ENCODE data around the gene COX6B1.
A peak's percentile ranks its signal among the peaks of the same experiment; 100 is the strongest.
"Not testable (repeated sequence)": the region's sequence is repeated elsewhere in the genome, so short reads cannot be mapped to it uniquely, and the experiment has no call there.

The COX6B1 gene

DNA sequence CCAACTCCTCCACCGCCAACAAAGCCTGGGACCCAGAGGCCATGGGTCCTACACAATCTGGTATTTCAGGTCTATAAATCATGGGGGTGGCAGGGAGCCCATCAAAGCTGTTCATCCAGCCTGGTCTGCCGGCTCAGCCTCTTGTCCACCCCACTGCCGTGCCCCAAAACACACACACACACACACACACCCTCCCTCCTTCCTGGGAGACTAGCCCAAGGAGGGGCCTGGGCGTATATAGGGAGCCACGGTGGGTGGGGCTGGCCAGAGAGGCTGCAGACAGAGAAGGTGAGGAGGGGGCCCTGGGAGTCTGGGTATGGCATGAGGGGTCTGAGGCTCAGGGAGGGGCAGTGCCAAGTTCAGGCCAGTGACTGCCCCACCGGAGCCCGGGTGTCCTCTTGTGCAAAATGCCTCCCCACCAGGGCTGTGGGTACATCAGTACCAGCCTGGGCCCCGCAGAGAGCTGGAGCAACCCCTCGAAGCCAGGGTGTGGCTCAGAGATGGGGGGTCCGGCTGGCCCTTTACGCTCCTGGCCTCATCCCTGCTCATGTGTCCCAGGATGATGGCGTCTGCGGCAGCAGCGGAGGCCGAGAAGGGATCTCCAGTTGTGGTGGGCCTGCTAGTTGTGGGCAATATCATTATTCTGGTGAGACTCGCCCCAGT, 18.3 kb downstream of the COX6B1 start, which contains the start of gene UPK1A:
TSS of gene UPK1A (plus strand) at position 267 of the 663 bp plus-strand sequence. CDS start at position 563, 296 bp downstream.
- DNase-seq = no peak

DNA sequence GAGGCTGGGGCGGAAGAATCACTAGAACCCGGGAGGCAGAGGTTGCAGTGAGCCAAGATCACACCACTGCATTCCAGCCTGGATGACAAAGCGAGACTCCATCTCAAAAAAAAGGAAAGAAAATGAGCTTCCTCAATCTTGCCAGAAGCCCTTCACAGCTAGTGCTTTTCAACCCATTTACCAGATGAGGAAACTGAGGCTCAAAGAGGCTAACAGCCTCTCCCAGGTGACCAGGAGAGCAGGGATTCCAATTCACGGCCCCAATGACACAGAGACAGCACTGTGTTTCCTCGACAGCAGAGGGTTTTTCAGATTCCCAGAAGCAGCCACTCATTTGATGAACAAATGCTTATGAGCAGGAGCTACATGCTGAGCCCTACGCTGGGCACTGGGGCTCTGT, 21.4 kb downstream of the COX6B1 start:
- no peak for DNase-seq

DNA sequence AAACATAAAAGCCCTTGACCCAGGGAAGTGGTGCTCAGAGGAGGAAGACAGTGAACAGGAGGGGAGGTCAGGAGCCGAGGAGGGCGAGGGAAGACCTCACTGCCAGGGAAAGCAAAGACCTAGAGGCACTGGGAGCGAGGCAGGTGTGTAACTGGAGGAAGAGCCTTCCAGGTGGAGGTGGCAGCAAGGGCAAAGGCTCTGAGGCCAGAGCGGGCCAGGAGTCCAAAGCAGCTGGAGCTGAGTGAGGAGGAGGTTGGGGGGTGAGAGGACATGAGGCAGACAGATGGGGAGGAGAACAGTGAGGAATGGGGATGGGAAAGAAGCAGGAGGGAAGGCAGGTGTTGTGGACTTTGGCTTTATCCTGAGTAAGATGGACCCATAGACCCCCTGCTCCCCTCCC, 21.9 kb downstream of the COX6B1 start:
- no peak for DNase-seq

DNA sequence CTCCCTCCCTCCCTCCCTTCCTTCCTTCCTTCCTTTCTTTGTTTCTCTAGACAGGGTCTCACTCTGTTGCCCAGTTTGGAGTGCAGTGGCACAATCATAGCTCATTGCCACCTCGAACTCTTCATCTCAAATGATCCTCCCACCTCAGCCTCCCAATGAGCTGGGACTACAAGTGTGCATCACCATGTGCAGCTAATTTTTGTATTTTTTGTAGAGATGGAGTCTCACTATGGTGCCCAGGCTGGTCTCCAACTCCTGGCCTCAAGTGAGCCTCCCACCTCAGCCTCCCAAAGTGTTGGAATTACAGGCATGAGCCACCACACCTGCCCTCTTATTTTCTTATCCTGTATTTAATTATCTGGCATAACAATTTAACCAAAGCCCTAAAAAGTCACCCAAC, 22.6 kb downstream of the COX6B1 start:
- DNase-seq = no peak

DNA sequence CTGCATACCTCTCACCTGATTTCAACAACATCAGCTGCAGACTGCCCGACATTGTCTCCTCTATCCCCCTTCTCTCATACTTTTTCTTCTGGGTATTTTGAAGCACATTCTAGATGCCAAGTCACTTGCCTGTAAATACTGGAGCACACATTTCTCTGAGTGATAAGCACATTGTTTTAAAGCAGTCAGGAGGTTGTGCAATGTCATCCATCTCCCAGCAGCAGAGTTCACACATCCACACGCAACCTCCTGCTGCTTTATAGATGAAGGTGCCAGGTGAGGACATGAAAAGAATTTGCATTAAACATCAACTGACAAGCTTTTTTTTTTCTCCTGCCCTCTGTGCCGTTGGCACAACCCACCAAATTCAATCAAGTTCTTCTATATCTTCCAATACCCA, 23.7 kb downstream of the COX6B1 start:
- no peak for DNase-seq

DNA sequence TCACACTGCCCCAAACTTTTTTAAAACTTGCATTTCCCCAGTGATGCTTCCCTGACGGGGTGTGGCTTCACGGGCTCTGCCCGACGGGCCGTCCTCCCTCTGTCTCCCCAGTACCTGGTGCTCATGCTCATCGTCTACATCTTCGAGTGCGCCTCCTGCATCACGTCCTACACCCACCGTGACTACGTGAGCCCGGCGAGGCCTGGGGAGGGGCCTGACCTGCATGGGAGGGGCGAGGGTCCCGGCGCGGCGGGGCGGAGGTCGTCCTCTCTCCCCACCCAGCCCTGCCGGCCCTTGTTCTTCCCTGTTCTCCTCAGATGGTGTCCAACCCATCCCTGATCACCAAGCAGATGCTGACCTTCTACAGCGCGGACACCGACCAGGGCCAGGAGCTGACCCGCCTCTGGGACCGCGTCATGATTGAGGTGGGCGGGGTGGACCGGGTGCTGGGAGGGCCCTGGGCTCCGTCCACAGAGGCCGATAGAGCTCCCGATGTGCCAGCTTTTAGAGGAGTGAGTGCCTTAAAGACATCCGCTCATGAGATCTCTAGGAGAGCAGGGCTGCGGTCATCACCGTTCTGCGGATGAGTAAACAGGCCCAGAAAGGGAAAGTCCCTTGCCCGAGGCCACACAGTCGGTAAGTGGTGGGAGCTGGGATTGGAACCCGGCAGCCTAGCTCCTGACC, 25.1 kb downstream of the COX6B1 start:
- peak; percentile 81 for DNase-seq

DNA sequence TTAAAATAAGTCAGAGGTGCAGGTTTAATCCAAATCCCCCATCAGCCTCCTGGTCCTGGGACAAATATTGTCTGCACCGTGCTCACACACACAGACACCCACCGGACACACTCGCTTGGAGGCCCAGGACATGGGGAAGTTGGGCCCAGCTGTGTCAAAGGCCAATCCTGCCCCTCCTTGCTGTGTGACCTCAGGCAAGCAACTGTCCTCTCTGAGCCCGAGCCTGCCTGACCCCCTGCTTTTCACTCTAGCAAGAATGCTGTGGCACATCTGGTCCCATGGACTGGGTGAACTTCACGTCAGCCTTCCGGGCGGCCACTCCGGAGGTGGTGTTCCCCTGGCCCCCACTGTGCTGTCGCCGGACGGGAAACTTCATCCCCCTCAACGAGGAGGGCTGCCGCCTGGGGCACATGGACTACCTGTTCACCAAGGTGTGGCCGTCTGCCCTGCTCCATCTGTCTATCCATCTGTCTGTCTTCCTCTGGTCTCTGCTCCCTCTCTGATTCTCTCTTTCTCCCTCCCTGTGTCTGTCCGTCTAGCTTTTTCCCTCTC, 27.5 kb downstream of the COX6B1 start:
- no peak for DNase-seq

DNA sequence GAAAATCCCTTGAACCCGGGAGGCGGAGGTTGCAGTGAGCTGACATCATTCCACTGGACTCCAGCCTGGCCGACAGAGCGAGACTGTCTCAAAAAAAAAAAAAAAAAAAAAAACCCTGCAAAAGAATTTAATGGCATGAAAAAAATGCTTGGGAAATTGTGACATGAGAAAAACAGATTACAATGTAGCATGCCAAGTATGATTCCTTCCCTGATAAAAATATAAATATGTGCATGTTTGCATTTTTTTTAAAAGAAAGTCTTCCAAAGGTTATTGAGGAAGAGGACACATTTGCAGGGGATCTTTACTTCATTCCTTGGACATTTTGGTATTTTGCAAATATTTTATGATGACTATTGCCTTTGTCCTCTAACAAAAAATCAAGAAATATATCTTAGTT, 41.7 kb downstream of the COX6B1 start:
- no peak for DNase-seq

DNA sequence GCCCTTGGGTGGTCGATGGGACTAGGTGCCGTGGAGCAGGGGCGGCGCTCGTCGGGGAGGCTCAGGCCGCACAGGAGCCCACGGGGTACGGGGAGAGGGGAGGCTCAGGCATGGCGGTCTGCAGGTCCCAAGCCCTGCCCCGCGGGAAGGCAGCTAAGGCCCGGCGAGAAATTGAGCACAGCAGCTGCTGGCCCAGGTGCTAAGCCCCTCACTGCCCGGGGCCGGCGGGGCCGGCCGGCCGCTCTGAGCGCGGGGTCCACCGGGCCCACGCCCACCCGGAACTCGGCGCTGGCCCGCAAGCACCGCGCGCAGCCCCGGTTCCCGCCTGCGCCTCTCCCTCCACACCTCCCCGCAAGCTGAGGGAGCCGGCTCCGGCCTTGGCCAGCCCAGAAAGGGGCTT, 43.0 kb downstream of the COX6B1 start:
- not testable (repeated sequence) for DNase-seq

DNA sequence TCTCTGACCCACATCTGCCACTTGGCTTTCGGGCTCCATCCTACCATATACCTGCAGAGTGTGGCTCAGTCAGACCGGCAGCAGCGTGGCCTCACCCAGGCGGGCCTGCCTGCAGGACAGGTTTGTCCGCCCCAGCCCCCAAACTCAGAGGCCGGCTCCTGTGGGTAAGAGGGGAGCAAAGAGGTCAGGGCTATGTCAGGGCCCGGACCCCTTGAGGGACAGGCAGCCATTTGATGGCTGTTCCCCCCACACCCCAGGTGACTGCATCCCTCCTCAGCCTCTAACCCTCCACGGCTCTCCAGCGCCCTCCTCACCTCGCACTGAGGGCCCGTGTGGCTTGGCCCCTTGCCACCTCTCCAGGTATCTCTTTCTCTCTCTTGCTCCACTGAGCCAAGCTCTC, 43.9 kb downstream of the COX6B1 start:
- DNase-seq = no peak

DNA sequence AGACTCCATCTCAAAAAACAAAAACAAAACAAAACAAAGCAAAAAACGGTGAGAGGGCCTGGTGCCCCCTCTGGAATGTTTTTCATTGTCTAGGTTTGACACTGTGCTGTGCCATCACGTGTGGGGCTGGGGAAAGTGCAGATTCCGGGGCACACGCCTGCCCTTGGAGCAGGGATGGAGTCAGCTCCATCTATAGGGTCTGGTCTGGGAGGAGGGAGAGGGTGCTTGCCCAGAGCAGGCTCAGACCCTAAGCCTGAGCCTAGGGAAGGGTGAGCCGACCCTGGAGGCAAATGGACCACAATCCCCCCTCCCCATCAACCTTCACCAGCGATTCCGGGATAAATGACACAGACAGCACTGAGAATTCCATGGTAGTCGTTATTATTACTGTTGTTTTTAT, 45.3 kb downstream of the COX6B1 start:
- DNase-seq = no peak

DNA sequence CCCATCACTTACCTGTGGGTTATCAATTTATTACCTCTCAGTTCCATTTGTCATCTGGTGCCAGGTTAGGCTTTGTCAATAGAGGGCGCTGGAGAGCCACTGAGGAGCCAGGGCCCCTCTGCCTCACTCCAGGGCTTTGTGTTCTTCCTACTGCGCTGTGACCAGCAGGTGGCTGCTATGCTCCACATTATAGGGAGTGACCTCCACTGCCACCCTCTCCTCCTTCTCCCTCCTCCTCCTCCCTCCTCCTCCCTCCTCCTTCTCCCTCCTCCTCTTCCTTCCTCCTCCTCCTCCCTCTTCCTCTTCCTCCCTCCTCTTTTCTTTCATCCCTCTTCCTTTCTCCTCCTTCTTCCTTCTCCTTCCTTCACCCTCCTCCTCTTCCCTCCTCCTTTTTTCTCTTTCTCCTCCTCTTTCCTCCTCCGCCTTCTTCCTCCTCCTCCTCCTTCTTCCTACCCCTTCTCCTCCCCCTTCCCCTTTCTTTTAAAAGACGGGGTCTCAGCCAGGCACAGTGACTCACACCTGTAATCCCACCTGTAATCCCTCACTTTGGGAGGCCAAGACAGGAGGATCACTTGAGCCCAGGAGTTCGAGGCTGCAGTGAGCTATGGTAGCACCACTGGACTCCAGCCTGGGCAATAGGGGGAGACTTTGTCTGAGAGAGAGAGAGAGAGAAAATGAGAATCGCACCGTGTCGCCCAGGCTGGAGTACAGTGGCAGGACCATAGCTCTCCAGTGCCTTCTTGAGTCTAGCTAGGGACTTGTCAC, 45.9 kb downstream of the COX6B1 start:
- DNase-seq = peak; percentile 95

DNA sequence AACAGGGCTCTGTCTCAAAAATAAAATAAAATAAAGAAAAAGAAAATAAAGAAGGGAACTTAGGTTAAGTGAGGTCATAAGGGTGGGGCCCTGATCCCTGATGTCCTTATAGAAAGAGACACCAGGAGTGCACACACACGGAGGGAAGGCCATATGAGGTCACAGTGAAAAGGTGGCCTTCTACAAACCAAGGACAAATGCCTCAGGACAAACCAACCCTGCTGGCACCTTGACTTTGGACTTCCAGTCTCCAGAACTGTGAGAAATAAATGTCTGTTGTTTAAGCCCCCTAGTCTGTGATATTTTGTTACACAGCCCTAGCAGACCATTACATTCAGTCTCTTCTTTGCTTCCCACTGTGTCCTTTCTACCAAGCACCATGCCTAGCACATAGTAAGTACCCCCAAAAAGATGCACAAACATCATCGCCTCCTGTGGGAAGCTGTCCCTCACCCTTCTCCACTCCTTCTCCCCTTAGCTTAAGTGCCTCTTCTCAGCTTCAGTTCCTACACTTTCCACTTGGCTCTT, 47.8 kb downstream of the COX6B1 start:
- no peak for DNase-seq

DNA sequence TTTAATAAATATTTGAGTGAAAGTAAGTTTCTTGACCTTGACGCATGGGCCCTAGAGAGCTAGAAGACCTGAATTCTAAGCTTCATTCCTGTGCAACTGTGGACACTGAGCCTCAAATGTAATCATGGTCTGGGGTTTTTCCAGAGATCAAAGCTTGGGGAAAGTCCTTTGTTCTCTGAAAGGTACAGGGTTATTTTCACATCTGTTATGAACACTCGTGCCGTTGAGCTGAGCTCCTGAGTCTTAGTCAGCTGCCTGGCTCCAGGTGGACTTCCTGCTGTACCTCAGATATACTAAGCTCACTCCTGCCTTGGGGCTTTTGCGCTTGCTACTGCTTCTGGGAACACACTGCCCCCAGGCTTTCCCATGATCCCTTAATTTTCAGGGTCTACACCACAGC, 48.7 kb downstream of the COX6B1 start:
- no peak for DNase-seq

DNA sequence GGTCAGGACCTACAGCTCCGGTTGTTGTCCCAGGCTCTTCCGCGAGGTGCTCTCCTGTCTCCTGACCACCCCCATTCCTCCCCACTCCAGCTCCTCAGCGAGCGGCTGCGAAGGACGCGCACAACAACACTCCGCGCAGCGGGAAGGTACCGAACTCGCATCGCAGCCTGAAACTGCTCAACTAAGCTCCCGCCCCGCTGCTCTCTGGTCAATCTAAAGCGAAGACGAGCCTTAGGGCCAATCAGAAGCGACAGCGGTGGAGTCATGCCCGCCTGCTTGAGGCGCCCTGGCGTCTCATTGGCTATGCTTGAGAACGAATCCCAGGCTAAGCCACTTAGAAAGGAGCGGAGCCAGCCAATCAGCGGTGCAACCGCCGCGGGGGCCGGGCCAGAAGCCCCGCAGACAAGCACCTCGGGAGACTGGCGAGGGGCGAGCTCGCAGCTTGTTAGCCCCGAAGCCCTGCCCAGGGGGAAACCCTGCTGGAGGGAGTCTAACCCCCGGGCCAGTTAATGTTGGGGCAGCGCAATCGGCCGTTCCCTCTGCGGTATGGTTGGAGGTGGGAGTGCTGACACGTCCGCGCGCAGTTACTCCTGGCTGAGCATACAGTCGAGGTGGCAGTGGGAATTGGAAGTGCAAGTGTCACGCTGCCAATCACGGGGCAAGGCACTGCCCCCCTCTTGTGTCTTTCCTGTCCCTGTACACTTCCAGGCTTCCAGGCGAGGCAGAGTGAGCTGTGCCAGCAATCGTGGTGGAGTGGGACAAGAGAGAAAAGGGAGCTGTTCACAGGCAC, 54.3 kb downstream of the COX6B1 start:
- peak; percentile 97 for DNase-seq

DNA sequence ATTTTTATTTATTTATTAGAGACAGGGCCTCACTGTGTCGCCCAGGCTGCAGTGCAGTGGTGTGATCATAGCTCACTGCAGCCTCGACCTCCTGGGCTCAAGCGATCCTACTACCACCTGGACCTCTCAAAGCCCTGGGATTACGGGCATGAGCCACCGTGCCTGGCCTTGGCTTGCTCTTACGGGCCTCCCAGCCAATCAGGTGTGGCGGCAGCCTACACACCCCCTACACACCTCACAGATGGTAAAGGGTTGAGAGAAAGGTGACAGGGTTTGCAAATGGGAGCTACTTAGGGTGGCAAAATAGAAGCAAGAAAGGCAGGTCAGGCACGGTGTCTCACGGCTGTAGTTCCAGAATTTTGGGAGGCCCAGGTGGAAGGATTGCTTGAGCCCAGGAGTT, 55.2 kb downstream of the COX6B1 start:
- DNase-seq = no peak

DNA sequence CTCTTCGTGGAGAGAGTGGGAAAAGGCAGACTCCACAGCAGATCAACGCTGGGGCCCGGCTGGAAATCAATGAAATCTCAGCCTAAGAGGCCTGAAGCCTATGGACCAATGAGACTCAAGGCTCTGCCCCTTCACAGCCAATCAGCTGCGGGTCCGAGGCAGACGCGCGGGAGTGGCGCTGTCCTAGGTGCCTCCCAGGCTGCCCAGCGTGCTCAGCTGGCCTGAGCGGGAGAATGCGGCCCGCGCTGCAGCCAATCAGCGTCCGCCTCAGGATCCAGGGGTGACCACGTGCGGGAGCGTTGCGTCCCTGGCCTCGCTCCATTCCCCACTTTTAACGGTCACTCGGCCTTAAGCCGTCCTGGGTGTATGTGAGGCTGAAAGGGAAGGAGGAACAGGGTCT, 56.1 kb downstream of the COX6B1 start, which contains the start of gene ZBTB32:
TSS of gene ZBTB32 (plus strand) at position 341 of the 400 bp plus-strand sequence. CDS start 10,069 bp downstream, outside the sequence.
- DNase-seq = no peak
